Fibroblast of lung (primary cell): ENCODE results near the gene PIK3R3.

Experiments used
- CTCF ChIP-seq, 2 donors: IDR thresholded peaks in 1 of 2; conservative IDR thresholded peaks in 1 of 2; 1 replicate in 1 of 2; 2 replicates in 1 of 2; pipeline ENCODE4 v1.5.1; 2011 to 2012; ENCODE audit warnings: low read length in 2 of 2, control low read depth in 1 of 2, inconsistent platforms in 1 of 2, low read depth in 1 of 2, mild to moderate bottlenecking in 1 of 2
- EZH2 ChIP-seq: IDR thresholded peaks from 2 replicates; pipeline ENCODE4 v1.5.1; 2012; ENCODE audit warnings: low read length, control low read depth, mild to moderate bottlenecking; ENCODE audit errors: missing control alignments

DNA sequence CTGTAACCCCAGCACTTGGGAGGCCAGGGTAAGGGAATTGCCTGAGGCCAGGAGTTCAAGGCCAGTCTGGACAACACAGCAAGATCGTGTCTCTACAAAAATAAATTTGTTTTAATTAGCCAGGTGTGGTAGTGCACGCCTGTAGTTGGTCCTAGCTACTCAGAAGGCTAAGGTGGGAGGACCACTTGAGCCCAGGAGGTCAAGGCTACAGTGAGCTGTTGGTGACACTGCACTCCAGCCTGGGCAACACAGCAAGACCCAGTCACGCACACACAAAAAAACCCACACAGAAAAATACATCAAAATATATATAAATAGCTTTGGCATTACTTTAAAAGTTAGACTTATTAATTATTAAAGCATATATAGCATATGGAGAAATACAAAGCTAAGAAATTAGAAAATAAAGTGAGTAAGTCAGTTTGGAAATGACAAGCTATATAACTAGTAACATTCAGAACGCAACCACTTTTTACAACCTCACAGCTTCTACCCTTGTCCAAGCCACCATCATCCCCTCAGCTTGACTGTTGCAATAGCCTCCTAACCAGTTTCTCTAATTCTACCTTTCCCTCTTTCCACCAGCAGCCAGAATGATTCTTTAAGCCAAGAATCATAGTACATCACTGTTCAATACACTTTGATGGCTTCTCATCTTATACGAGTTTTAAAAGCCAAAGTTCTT is 14.5 kb downstream of the PIK3R3 start:
- no peak for TF ChIP-seq CTCF (conservative IDR thresholded peaks at IDR 0.05 in 1 of 2, IDR thresholded peaks at IDR 0.05 in 1 of 2; ENCODE audit: low read depth in 1 of 2, low read length in 2 of 2)
- no peak for TF ChIP-seq EZH2
